GM12892 (cell line): ENCODE results near the gene TNFRSF1B.

ENCODE experiments used
- POLR2A ChIP-seq: IDR thresholded peaks from 2 replicates; pipeline ENCODE4 v1.6.1; 2011; ENCODE audit warnings: low read depth, low read length, control low read depth
- POLR2AphosphoS5 ChIP-seq: IDR thresholded peaks from 2 replicates; pipeline ENCODE4 v1.6.1; 2011; ENCODE audit warnings: low read depth, low read length, control low read depth
- TAF1 ChIP-seq: IDR thresholded peaks from 2 replicates; pipeline ENCODE4 v1.6.1; 2011; ENCODE audit warnings: low read depth, mild to moderate bottlenecking, control low read depth, low read length, borderline replicate concordance

- TF ChIP-seq TAF1 (no peak), POLR2A (no peak), POLR2AphosphoS5 (no peak)
Measured at GRCh38 chr1:12249748-12250147, 83.0 kb downstream of the TNFRSF1B start.
